Nephron (organoid): Measurements from ENCODE around the gene ROGDI.

ENCODE experiments used
- H3K27ac Mint-ChIP-seq, 3 experiments: 2 replicates each; pipeline ENCODE4 v1.8.0; 2020; ENCODE audit warnings: mixed read lengths in 3 of 3, mild to moderate bottlenecking in 2 of 3, moderate library complexity in 1 of 3
- H3K27me3 Mint-ChIP-seq: 2 replicates; pipeline ENCODE4 v1.8.0; 2021; ENCODE audit warnings: low read depth, mild to moderate bottlenecking, moderate library complexity, mixed read lengths
- H3K36me3 Mint-ChIP-seq: 2 replicates; pipeline ENCODE4 v1.8.0; 2020; ENCODE audit warnings: low read depth, mixed read lengths
- H3K4me1 Mint-ChIP-seq: 2 replicates; pipeline ENCODE4 v1.8.0; 2020; ENCODE audit warnings: mixed read lengths
- H3K4me3 Mint-ChIP-seq, 3 experiments: 2 replicates each; pipeline ENCODE4 v1.8.0; 2020; ENCODE audit warnings: mild to moderate bottlenecking in 3 of 3, mixed read lengths in 3 of 3, moderate library complexity in 2 of 3
- H3K9me3 Mint-ChIP-seq: 2 replicates; pipeline ENCODE4 v1.8.0; 2020; ENCODE audit warnings: mixed read lengths
- CTCF ChIP-seq, 3 experiments: fragments of 200-600 bp; sonication (generic); IDR thresholded peaks; one replicate each; pipeline ENCODE4 v1.5.0; 2021; ENCODE audit warnings: antibody characterized with exemption in 3 of 3; ENCODE audit not compliant: unreplicated experiment in 3 of 3

Gene ROGDI

GRCh38 chr16:4768549-4769305, 33.7 kb downstream of the ROGDI start:
- Mint-ChIP-seq H3K4me1 (peaks cover 19% of the 10 kb centered on the region), H3K27ac (peak overlapping the region; percentile 73 to 91 (median 87)), H3K36me3 (peaks cover 1% of the 10 kb centered on the region), H3K4me3 (peak overlapping the region; percentile 89 to 91 (median 89)), H3K9me3 (no peaks in the 10 kb centered on the region), H3K27me3 (peaks cover under 1% of the 10 kb centered on the region)
- TF ChIP-seq CTCF (IDR thresholded peaks at IDR 0.05; ENCODE audit: unreplicated experiment in 3 of 3): no peak

DNA sequence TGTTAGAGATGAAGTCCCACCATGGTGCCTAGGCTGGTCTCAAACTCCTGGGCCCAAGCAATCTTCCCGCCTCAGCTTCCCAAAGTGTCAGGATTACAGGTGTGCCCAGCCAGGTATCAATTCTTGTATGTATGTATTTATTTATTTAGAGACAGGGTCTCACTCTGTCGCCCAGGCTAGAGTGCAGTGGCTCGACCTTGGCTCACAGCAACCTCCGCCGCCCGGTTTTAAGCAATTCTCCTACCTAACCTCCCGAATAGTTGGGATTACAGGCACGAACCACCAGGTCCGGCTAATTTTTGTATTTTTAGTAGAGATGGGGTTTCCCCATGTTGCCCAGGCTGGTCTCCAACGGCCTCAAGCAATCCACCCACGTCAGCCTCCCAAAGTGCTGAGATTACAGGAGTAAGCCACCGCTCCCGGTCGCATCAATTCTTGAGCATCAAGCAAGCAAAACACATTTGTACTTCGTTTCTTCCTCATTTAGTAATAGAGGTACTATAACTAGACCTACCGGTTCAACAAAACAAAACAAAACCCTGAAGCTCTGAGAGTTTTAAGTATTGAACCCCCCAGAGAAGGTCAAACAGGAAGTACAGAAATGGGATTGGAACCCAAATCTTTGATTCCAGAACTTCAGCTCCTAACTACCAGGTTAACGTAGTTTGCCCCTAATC, 34.4 kb downstream of the ROGDI start:
- H3K36me3 Mint-ChIP-seq: peaks cover 6% of the 10 kb centered on the region
- H3K27ac Mint-ChIP-seq: peak overlapping the region; percentile 73 to 91 (median 87)
- no peaks in the 10 kb centered on the region for H3K9me3 Mint-ChIP-seq
- H3K4me1 Mint-ChIP-seq: peaks cover 19% of the 10 kb centered on the region
- H3K4me3 Mint-ChIP-seq: peak overlapping the region; percentile 89 to 91 (median 89)
- H3K27me3 Mint-ChIP-seq: no peaks in the 10 kb centered on the region
- TF ChIP-seq CTCF (IDR thresholded peaks at IDR 0.05; ENCODE audit: unreplicated experiment in 3 of 3): no peak

GRCh38 chr16:4766875-4767628, 35.4 kb downstream of the ROGDI start, which contains the start of gene ZNF500:
TSS of gene ZNF500 (minus strand) at chr16:4767162. CDS start at chr16:4765978, 1,184 bp downstream.
- Mint-ChIP-seq H3K4me1 (peaks cover 19% of the 10 kb centered on the region), H3K4me3 (peak within 1 kb of the TSS; percentile 89 to 91 (median 91)), H3K9me3 (no peaks in the 10 kb centered on the region), H3K27ac (peak within 1 kb of the TSS; percentile 81 to 95 (median 91)), H3K36me3 (peaks cover 14% of the 10 kb centered on the region), H3K27me3 (no peaks in the 10 kb centered on the region)
- TF ChIP-seq CTCF (IDR thresholded peaks at IDR 0.05; ENCODE audit: unreplicated experiment in 3 of 3): no peak

DNA sequence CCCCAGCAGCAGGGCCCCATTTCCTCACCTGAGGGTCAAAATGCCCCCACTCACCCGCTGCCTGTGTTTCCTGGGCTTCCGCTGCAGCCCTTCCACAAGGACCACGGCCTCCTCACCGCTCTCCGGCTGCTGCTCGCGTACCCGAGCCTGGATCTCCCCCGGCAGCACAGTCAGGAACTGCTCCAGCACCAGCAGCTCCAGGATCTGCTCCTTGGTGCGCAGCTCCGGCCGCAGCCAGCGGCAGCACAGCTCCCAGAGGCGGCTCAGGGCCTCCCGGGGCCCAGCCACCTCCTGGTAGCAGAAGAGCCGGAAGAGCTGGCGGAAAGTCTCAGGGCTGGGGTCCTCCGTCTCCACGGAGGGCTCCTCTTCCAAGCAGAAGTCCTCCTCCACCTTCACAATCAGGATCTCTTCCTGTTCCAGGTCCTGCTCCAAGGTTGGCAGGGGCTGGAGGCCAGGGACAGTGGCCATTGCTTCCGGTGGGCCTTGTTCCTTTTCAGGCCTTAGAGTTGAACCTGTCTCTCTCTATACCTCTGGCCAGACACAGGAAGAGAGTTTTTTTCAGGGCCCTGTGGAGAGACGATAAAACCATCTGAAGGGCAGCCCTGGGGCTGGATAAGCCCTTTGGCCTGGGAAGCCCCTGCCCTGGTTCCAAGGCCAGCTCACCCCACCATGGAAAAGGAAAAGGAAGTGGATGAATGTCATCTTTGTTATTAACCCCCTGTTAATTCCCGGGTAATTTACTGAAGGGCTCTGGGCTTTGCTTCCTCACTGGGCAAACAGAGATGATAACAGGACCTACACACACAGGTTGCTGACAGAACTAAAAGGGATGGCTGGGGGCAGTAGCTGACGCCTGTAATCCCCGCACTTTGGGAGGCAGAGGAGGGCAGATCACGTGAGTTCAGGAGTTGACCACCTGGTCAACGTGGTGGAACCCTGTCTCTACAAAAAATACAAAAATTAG, 36.6 kb downstream of the ROGDI start:
- peaks cover 19% of the 10 kb centered on the region for H3K4me1 Mint-ChIP-seq
- peaks cover 20% of the 10 kb centered on the region for H3K36me3 Mint-ChIP-seq
- H3K9me3 Mint-ChIP-seq: no peaks in the 10 kb centered on the region
- no peaks in the 10 kb centered on the region for H3K27me3 Mint-ChIP-seq
- TF ChIP-seq CTCF (IDR thresholded peaks at IDR 0.05; ENCODE audit: unreplicated experiment in 3 of 3): no peak
- H3K27ac Mint-ChIP-seq: peak overlapping the region in 2 of 3 experiments; percentile 70 to 77
- H3K4me3 Mint-ChIP-seq: peak overlapping the region; percentile 86 to 91 (median 87)

DNA sequence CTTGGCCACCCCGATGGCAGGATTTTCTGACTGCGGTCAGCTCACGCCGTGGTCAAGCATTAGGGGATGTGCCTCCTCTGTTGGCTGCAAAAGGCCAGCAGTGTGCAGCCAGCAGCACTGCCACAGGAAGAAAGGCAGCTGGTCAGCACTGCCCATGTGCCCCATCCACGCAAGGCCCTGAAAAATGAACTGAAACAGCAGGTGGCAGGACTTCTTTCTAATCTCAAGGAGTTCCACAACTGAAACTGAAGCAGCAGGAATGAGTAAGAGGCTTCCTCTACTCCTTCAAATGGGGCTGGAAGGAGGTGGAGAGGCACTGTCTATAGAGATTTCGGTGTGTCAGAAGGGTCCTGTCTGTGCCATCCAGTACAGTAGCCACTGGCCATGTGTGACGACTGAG, 38.6 kb downstream of the ROGDI start:
- Mint-ChIP-seq H3K27ac (no peak overlapping the region), H3K4me3 (peak overlapping the region; percentile 50 to 70 (median 53)), H3K9me3 (no peaks in the 10 kb centered on the region), H3K27me3 (no peaks in the 10 kb centered on the region), H3K4me1 (peaks cover 19% of the 10 kb centered on the region), H3K36me3 (peaks cover 37% of the 10 kb centered on the region)
- TF ChIP-seq CTCF (IDR thresholded peaks at IDR 0.05; ENCODE audit: unreplicated experiment in 3 of 3): no peak
